HG03097 (cell line): ENCODE data around the gene OR6B2.
"Not testable (repeated sequence)": the region's sequence is repeated elsewhere in the genome, so short reads cannot be mapped to it uniquely, and the experiment has no call there.

ENCODE experiments used
- ATAC-seq: cut with Tn5 transposase; IDR thresholded peaks from one replicate; pipeline ENCODE4 v1.9.1; 2021; ENCODE audit not compliant: unreplicated experiment, low FRiP score

OR6B2 gene

DNA sequence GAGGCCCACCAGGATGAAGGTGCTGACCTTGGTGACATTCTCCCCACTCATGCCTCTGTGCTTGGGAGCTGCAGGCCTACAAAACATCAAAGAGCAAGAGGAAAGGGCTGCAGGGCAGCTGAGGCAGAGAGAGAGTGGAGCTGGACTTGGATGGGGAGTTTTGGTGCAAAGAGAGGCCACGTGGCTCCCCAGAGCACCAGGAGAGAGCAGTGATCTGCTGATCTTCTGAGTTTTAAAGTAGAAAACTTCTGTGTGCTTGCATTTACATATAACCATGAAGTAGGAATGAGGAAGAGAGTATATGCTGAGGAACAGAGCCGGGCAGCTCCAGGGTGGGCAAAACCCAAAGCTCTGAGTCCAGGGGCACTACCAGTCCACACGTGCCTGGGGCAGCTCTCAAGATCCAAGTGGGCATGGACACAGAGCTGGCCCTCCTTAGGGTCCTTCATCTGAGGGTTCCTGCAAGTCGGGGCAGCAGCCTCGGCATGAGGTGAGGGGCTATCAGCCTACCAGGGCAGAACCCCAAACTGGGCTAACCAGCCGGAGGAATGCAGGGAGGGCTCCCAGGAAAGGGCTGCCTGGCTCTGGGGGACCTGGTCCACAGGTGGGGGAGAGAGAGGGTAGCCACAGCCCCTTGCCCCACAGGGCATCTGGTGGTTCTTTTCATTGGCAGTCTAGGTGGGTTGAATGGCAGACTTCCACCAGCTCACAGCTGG is at the start of gene OR6B2:
Gene OR6B2 (minus strand): TSS at position 51 of the 716 bp plus-strand sequence. CDS start 0 bp downstream, at position 51.
- ATAC-seq, result no peak

DNA sequence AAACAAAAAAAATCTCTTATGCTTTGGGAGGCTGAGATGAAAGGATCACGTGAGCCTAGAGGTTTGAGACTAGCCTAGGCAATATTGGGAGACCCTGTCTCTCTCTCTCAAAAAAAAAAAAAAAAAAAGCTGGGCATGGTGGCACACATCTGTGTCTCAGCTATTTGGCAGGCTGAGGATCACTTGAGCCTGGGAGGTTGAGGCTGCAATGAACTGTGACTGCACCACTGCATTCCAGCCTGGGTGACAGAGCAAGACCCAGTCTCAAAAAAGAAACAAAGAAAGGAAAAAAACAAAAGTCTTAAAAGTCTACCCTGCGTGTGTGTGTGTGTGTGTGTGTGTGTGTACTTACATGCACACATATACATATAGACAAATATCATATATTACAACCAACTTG is 48.4 kb upstream of the OR6B2 start:
- ATAC-seq, result no peak

DNA sequence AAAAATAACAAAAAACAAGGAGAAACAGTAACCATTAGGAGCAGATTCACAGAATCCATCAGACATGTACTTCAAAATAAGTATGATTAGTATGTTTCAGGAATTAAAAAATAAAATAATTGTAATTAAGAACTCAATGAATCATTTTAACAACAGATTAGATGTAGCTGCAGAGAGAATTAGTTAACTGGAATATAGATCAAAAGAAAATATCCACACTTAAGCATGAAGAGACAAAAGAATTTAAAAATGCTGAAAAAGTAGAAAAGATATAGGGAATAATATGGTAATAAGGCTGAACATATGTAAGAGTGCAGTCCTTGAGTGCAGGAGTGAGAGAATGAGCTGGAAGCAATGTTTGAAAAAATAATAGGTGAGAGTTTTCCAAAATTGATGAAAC is 47.2 kb upstream of the OR6B2 start:
- ATAC-seq, result no peak

DNA sequence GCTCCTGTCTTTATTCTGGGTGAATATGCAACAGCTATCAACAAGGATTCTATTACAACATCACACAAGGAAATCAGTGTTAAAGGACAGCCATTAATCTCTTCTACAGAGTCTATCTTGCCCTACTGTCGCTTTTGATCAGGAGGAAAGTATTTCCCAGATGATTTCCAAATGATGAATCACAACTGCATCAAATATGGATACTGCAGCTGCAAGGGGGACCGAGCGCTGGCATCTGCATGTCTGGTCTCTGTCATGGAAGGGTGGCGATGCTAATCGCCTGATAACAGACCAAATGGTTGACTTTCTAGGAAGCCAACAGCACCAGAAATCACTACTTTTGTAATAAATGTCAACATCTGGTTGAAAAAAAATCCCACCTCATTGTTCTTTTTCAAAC is 44.3 kb upstream of the OR6B2 start:
- no peak for ATAC-seq

DNA sequence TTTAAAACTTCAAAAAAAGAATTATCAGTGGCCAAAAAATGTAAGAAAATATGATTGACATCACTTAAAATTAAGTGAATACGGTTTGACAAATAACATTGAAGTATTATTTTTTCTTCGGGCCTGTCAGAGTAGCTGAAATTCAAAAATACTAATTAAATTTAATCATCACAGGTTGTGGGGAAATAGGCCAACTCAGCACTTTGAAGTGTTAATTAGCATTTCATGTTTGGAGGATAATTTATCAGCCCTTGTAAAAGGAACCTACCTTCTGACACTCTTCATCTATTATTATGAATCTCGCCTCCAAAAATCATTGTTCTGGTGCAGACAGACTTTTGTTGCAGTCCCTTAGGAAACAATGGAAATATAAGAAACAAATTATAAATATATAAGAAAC is 40.7 kb upstream of the OR6B2 start:
- no peak for ATAC-seq

DNA sequence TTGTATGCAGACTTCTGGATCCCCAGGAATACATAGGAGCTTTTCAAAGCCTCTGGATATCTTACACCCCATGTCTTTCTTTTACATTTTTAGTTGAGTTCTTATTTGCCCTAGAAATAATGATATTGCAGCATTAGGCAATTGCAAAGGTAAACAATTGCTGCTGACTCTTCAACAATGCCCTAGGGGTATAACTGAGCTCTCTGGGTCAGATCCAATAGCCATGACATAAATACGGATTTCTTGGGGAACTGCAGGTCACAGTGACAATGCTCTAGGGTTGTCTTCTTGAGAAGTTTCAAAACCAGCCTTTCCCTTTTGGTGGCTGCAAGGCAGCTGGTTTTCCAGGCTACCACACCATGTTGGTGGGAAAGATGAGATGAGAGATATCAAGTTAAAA is 39.6 kb upstream of the OR6B2 start:
- no peak for ATAC-seq

DNA sequence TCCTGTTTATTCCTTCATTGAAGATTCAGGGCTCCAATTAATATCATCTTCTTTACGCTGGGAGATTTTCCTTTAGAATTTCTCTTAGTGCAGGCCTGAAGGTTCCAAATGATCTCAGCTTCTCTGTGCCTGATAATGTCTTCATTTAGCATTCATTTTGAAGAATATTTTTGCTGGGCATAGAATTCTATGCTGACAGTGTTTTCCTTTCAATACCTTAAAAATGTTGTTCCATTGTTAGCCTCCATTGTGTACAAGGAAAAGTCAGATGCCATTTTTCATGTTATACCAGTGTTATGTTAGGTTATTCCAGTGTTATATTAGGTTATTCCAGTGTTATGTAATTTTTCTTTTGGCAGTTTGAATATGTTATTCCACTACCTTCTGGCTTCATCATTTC is 38.0 kb upstream of the OR6B2 start:
- ATAC-seq, result no peak

DNA sequence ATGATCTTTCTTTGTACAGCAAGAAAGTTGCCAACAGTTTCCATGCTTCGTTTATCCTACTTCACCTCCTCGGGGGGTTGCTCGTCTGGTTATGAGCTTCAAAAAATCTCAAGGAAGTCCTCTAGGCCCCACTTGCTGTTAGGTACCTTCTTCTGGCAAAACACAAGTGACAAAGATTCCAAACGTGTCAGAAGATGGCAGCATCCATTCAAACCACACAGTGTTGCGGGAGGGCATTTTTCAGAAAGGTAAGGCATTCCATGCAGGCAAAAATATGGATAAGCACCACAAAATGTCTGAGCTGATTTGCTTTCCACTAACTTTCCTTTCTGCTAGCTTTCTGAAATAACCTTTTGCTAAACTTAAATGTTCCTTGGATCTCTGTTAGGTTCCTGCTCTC is 36.3 kb upstream of the OR6B2 start:
- no peak for ATAC-seq

DNA sequence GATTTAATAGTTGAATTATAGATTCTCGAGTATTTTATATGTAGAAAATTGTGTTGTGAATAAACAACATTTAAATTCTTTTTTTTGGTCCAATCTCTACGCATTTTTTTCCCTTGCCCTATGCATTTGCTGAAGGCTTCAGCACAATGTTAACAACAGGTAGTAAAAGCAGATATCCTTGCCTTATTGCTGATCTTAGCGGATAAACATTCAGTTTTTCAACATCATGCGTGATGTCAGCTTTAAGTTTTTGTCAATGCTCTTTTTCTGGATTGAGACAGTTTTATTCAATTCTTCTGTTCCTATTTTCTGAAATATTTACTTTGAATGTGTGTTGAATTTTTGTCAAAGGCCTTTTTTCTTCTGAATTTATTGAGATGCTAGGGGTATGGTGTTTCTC is 34.7 kb upstream of the OR6B2 start:
- no peak for ATAC-seq

DNA sequence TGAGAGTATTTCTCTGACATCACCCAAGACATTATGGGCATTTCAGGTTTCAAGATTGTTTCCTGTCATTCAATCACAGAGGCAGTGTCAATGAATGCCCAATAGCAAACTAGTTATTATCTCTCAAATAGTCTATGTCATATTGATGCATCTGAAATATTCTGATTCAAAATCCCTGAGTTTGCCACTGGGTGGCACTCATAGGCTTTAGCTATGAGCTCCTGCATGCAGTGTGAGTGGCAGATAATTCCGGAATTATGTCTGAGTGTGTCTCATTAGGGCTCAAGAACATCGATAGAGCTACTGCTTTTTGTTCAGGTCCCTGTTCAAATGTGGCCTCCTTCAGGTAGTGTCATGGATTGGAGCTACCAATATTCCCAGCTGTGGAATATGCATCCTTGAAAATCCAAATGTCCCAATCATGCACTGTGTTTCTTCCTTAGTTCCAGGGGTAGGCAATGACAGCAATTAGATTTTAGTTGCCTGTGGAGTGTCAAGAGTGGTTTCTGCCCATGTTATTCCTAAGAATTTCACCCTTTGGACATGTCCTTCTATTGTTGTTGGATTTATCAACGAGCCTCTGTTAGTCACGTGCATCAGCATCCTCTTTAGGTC is 30.9 kb upstream of the OR6B2 start:
- no peak for ATAC-seq

DNA sequence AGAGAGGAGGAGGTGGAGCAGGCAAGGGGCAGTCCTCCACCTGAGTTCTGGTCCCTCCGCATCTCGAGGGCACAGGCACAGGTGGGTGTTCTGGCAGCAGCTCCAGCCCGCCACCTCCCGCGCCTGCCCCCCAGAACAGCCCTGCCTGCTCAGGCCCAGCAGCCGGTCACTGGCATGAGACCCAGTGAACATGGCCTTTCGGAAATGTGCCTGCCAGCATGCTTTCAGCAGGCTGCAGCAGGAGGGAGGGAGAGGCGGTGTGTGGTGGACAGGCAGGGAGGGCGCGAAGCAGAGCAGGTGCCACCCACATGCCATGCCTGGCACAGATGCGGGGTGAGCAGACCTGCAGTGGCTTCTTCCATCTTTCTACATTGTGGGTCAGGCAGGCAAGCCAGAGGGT is 26.4 kb upstream of the OR6B2 start:
- ATAC-seq, result no peak

DNA sequence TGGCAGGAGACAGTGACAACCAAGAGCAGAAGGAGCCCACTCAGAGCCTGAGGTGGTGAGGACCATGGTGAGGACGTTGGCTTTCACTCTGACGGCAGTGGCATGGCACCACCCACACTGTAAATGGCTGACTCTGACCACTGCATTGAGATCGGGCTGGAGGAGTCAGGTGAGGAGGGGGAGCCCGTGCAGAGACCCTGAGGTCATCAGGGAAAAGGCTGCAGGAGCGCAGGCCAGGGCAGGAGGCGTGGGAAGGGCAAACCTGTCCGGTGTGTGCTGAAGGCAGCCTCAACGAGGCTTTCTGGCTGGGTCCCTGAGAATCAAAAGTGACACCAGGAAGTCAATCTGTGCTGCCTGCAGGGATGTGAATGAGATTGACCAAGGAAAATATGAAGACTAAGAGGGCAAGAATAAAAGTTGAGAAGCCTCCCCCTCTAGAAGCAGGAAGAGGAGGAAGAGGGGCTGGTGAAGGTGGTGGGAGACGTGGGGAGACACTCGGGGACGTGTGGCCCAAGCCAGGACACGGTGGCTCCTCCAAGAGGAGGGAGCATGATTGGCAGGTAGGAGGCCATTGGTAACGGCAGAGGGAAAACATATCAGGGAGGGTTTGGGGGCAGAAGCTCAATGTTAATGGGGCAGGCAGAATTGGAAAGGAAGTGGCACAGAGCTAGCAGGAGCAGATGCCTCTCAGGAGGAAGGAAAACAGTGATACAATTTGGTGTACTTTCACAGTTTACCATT is 25.1 kb upstream of the OR6B2 start:
- no peak for ATAC-seq

DNA sequence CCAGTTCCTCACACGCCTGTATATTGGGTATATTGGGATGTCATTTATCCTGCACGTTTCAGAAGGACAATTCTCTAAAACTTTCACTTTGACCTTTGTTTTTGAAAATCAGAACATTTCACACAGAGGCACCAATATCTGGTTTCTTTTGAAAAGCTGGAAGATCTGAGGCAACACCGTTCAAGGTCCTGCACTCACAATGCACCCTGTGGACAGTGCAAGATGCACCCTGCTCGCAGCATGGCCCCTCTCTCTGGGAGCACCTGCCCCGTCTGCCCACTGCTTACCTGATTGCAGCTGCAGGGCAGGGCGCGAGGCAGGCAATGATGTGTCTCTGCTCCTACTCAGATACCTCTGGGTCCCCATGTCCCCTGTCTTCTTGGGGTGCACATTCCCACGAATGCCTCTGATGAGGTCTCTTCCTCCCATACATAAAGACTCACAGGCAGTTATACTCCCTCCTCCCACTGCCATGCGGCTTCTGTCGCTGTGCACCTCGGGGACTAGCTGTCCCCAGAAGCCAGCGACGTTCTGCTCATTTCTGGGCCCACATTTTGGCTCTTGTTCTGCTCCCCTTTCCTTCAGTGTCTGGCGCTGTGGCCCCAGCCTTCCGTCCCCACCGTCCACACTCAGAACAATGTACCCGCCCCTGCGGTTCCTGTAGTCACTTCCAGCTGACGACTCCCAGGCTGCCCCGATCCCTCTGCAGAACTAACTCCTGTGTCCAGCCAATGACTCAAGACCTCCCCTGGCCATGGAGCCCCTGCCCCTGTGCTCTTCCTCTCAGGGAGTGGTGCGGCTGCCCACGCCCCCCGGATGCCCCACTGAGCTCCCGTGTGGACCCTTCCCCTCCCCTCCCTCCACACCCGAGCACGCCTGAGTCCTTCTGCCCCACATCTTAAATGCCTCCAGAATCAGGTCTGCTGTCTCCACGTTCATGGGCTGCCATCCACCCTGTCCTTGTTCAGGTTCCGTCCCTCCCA is 23.2 kb upstream of the OR6B2 start, which contains the start of gene OR6B3:
Gene OR6B3 (minus strand): TSS at position 349 of the 983 bp plus-strand sequence.
- no peak for ATAC-seq

DNA sequence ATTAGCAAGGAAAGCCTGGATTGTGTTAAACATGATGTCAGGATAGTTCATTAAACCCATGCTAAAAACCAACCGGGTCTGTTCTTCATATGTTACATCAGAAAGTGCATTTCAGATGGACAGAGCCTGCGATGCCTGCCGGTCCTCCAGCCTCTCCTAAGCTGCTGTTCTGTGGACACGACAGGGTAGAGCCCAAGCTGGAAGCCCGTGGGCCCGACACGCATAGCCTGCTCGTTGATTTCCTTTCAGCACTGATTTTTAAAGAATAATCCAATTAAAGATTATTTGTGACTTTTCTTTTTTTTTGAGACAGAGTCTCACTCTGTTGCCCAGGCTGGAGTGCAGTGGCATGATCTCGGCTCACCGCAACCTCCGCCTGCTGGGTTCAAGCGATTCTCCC is 22.3 kb upstream of the OR6B2 start:
- no peak for ATAC-seq

DNA sequence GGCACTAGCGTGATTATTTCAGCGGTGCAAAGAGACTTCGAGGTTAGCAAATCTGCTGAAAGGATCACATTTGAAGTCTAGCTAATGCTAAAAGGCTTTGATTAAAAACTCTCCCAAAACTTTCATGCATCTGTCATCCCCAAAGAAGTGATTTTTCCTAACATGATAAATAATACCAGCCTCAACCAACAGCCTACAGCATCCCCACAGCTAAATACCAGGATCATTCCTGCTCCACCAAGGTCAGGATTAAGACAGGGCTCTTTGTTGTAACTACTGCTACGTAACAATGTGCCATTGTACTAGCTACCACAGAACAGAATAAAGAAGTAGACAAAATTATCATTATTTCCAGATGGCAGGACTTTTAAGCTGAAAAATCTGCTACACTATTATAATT is 21.5 kb upstream of the OR6B2 start:
- ATAC-seq, result no peak

DNA sequence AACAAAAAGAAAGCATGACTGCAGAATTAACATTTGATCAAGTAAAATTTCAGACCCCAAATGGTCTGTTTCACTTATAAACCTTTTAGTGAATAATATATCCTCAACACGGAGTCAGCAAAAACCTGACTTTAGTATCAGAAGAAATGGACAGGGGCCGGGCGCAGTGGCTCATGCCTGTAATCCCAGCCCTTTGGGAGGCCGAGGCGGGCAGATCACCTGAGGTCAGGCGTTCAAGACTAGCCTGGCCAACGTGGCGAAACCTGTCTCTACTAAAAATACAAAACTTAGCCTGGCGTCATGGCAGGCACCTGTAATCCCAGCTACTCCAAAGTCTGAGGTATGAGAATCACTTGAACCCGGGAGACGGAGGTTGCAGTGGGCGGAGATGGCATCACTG is 20.0 kb upstream of the OR6B2 start:
- no peak for ATAC-seq

DNA sequence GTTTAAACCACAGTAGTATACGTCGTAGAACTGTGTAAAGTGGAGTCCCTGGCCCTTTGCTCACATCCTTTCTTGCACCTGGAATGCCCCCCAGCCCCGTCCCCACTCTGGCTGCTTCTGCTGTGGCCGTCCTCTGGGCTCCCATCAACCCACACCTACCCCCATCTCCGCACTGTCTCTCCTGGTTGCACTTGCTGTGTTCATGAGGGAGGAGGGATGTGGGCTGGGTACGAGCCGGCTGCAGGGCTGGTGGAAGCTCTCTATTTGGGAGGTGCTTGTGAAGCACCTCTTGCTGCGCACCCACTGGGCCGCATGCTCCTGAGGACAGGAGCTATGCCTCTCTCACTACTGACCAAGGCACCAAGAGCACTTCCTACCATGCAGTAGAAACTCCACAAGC is 18.0 kb upstream of the OR6B2 start:
- ATAC-seq, result no peak

DNA sequence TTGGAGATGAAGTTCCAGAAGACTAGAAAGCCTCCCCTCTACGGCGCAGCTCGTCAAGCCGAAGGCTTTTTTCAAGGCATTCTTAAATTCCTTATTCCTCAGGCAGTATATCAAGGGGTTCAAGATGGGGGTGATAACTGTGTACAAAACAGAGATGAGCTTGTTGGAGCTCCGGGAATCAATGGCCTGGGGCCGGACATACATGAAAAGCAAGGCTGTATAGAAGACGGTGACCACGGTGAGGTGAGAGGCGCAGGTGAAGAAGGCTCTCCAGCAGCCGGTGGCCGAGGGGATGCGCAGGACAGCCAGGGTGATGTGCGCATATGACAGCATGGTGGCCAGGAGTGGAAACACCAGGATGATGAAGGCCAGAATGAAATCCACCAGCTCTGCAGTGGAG is 14.9 kb upstream of the OR6B2 start:
- no peak for ATAC-seq

DNA sequence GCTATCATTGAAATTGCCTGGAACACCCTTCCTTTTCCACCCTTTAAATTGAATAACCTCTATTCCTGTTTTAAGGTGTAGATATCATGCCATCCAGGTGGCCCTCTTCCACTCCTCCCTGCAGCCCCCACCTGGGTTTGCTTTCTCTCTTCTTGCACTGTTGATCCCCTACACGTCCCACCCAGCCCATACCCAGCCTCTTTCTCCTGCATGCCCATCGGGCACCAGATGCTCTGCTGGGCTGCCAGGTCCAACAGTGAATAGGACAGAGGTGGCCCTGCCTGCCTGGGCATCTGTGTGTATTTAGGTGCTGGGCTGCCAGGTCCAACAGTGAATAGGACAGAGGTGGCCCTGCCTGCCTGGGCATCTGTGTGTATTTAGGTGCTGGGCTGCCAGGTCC is 13.9 kb upstream of the OR6B2 start:
- not testable (repeated sequence) for ATAC-seq

DNA sequence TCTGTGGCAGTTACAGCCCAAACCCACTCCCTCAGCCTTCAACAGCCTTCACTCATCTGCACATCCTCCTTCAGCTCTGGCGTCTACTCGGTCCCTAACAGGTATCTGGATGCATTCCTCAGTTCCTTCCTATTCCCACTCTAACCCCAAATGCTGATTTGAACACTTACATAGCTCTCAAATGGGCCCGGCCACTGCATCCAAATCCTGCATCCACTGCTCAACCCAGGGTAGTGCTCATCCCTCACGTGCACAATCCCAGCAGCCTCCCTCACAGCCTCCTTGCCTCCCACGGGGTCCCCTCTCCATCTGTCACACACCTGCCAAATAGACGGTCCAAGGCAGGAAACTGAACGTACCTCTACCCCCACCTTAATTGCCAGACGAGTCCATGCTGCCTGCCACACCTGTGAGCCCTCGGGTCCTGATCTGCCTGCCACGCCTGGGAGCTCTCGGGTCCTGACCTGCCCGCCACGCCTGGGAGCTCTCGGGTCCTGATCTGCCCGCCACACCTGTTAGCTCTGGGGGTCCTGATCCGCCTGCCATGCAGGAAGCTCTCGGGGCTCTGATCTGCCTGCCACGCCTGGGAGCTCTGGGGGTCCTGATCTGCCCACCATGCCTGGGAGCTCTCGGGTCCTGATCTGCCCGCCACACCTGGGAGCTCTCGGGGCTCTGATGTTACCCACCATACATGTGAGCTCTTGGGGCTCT is 13.2 kb upstream of the OR6B2 start:
- no peak for ATAC-seq
